Tibial nerve (tissue), 4 donors: ENCODE measurements around the gene SUCO.

Experiments used
- CTCF ChIP-seq, 5 experiments: fragments of 200-600 bp in 3 of 5; fragments of 450-650 bp in 2 of 5; sonication (generic) in 3 of 5; IDR thresholded peaks; one replicate each; pipeline ENCODE4 v1.5.1; 2016 to 2019; ENCODE audit warnings: antibody characterized with exemption in 5 of 5, mild to moderate bottlenecking in 3 of 5, moderate library complexity in 2 of 5
- EP300 ChIP-seq, 2 donors: sonication (generic); formaldehyde crosslinking; IDR thresholded peaks; one replicate each; pipeline ENCODE4 v1.6.1; 2017; ENCODE audit warnings: antibody characterized with exemption in 2 of 2, mild to moderate bottlenecking in 1 of 2
- POLR2A ChIP-seq, 2 donors: fragments of 450-650 bp; IDR thresholded peaks; one replicate each; pipeline ENCODE4 v1.6.1; 2017; ENCODE audit warnings: antibody characterized with exemption in 2 of 2, mild to moderate bottlenecking in 2 of 2, moderate library complexity in 2 of 2

GRCh38 chr1:172537827-172538391 lies 5.0 kb downstream of the SUCO start:
- TF ChIP-seq CTCF (IDR thresholded peaks at IDR 0.05): no peak
- TF ChIP-seq POLR2A (IDR thresholded peaks at IDR 0.05): no peak
- TF ChIP-seq EP300 (IDR thresholded peaks at IDR 0.05): no peak
